Central memory CD8-positive, alpha-beta T cell (primary cell): ENCODE data around the gene NRP2.

Experiments
- ATAC-seq: fragments of 150-1000 bp; cut with Tn5 transposase; replicated peaks from 2 replicates; pipeline ENCODE4 v1.10.0; 2022; ENCODE audit warnings: mild to moderate bottlenecking, moderate FRiP score, moderate number of reproducible peaks; ENCODE audit not compliant: poor library complexity, severe bottlenecking; ENCODE audit errors: extremely low read depth
- DNase-seq, 2 donors: peaks; one replicate each; pipeline ENCODE4 v3.0.0; 2021; ENCODE audit warnings: low spot score in 2 of 2
- H3K27ac Mint-ChIP-seq: one replicate; pipeline ENCODE4 v1.8.0; 2022; ENCODE audit warnings: low read depth, mild to moderate bottlenecking, moderate library complexity, mixed read lengths
- H3K27me3 Mint-ChIP-seq: one replicate; pipeline ENCODE4 v1.8.0; 2022; ENCODE audit warnings: mixed read lengths
- H3K36me3 Mint-ChIP-seq: one replicate; pipeline ENCODE4 v1.8.0; 2022; ENCODE audit warnings: mild to moderate bottlenecking, moderate library complexity, mixed read lengths; ENCODE audit not compliant: insufficient read depth
- H3K4me1 Mint-ChIP-seq: one replicate; pipeline ENCODE4 v1.8.0; 2022; ENCODE audit warnings: mixed read lengths
- H3K4me3 Mint-ChIP-seq: one replicate; pipeline ENCODE4 v1.8.0; 2022; ENCODE audit warnings: mild to moderate bottlenecking, moderate library complexity, mixed read lengths
- H3K9me3 Mint-ChIP-seq: one replicate; pipeline ENCODE4 v1.8.0; 2022; ENCODE audit warnings: mixed read lengths

NRP2 gene

GRCh38 chr2:205750797-205751196, 68.5 kb downstream of the NRP2 start:
- no peaks in the 10 kb centered on the region for H3K4me1 Mint-ChIP-seq
- no peak overlapping the region for H3K4me3 Mint-ChIP-seq
- H3K27me3 Mint-ChIP-seq, result peaks cover 66% of the 10 kb centered on the region
- no peak for DNase-seq
- no peaks in the 10 kb centered on the region for H3K36me3 Mint-ChIP-seq
- ATAC-seq, result no peak
- H3K27ac Mint-ChIP-seq, result no peak overlapping the region
- H3K9me3 Mint-ChIP-seq, result no peaks in the 10 kb centered on the region

- peaks cover 70% of the 10 kb centered on the region for H3K27me3 Mint-ChIP-seq
- H3K4me1 Mint-ChIP-seq, result no peaks in the 10 kb centered on the region
- no peaks in the 10 kb centered on the region for H3K9me3 Mint-ChIP-seq
- ATAC-seq, result no peak
- no peaks in the 10 kb centered on the region for H3K36me3 Mint-ChIP-seq
- no peak overlapping the region for H3K4me3 Mint-ChIP-seq
- no peak overlapping the region for H3K27ac Mint-ChIP-seq
- DNase-seq, result no peak
These were observed 69.3 kb downstream of the NRP2 start for GRCh38 chr2:205751569-205752031.

- Mint-ChIP-seq H3K4me3 (no peak overlapping the region), H3K27me3 (peaks cover 68% of the 10 kb centered on the region), H3K36me3 (no peaks in the 10 kb centered on the region), H3K27ac (no peak overlapping the region), H3K9me3 (no peaks in the 10 kb centered on the region), H3K4me1 (no peaks in the 10 kb centered on the region)
- ATAC-seq, result no peak
- no peak for DNase-seq
These were observed 70.1 kb downstream of the NRP2 start for GRCh38 chr2:205752296-205752820.

GRCh38 chr2:205752924-205753323, 70.6 kb downstream of the NRP2 start:
- H3K4me3 Mint-ChIP-seq, result no peak overlapping the region
- H3K27me3 Mint-ChIP-seq, result peaks cover 62% of the 10 kb centered on the region
- no peaks in the 10 kb centered on the region for H3K4me1 Mint-ChIP-seq
- ATAC-seq (no peak), DNase-seq (no peak)
- H3K36me3 Mint-ChIP-seq, result no peaks in the 10 kb centered on the region
- H3K27ac Mint-ChIP-seq, result no peak overlapping the region
- H3K9me3 Mint-ChIP-seq, result no peaks in the 10 kb centered on the region

GRCh38 chr2:205754285-205754923, 72.1 kb downstream of the NRP2 start:
- Mint-ChIP-seq H3K27ac (no peak overlapping the region), H3K36me3 (no peaks in the 10 kb centered on the region), H3K9me3 (no peaks in the 10 kb centered on the region), H3K4me3 (no peak overlapping the region), H3K4me1 (no peaks in the 10 kb centered on the region), H3K27me3 (peaks cover 54% of the 10 kb centered on the region)
- ATAC-seq, result no peak
- no peak for DNase-seq

- no peak for DNase-seq
- H3K27me3 Mint-ChIP-seq, result peaks cover 50% of the 10 kb centered on the region
- H3K27ac Mint-ChIP-seq, result no peak overlapping the region
- H3K4me3 Mint-ChIP-seq, result no peak overlapping the region
- no peak for ATAC-seq
- H3K9me3 Mint-ChIP-seq, result no peaks in the 10 kb centered on the region
- H3K36me3 Mint-ChIP-seq, result no peaks in the 10 kb centered on the region
- H3K4me1 Mint-ChIP-seq, result no peaks in the 10 kb centered on the region
These were observed 72.6 kb downstream of the NRP2 start for GRCh38 chr2:205754924-205755321.

- Mint-ChIP-seq H3K36me3 (no peaks in the 10 kb centered on the region), H3K9me3 (no peaks in the 10 kb centered on the region)
These were observed 73.6 kb downstream of the NRP2 start for GRCh38 chr2:205755923-205756322.

GRCh38 chr2:205757271-205757670, 75.0 kb downstream of the NRP2 start:
- H3K4me3 Mint-ChIP-seq, result no peak overlapping the region
- ATAC-seq (no peak), DNase-seq (no peak)
- H3K9me3 Mint-ChIP-seq, result no peaks in the 10 kb centered on the region
- no peaks in the 10 kb centered on the region for H3K36me3 Mint-ChIP-seq
- peaks cover 50% of the 10 kb centered on the region for H3K27me3 Mint-ChIP-seq
- no peak overlapping the region for H3K27ac Mint-ChIP-seq
- H3K4me1 Mint-ChIP-seq, result no peaks in the 10 kb centered on the region

More at GRCh38 chr2:205755923-205756322, 73.6 kb downstream of the NRP2 start:
- no peaks in the 10 kb centered on the region for H3K4me1 Mint-ChIP-seq
- H3K27ac Mint-ChIP-seq, result no peak overlapping the region
- peaks cover 50% of the 10 kb centered on the region for H3K27me3 Mint-ChIP-seq
- ATAC-seq, result no peak
- H3K4me3 Mint-ChIP-seq, result no peak overlapping the region
- no peak for DNase-seq

- H3K9me3 Mint-ChIP-seq, result no peaks in the 10 kb centered on the region
- ATAC-seq, result no peak
- no peak overlapping the region for H3K4me3 Mint-ChIP-seq
- no peaks in the 10 kb centered on the region for H3K36me3 Mint-ChIP-seq
- DNase-seq, result no peak
- H3K4me1 Mint-ChIP-seq, result no peaks in the 10 kb centered on the region
- H3K27ac Mint-ChIP-seq, result no peak overlapping the region
- H3K27me3 Mint-ChIP-seq, result peaks cover 48% of the 10 kb centered on the region
These were observed 75.8 kb downstream of the NRP2 start for GRCh38 chr2:205758051-205758450.

- H3K4me1 Mint-ChIP-seq, result no peaks in the 10 kb centered on the region
- no peak overlapping the region for H3K4me3 Mint-ChIP-seq
- DNase-seq (no peak), ATAC-seq (no peak)
- H3K27me3 Mint-ChIP-seq, result peaks cover 50% of the 10 kb centered on the region
- no peaks in the 10 kb centered on the region for H3K9me3 Mint-ChIP-seq
- no peaks in the 10 kb centered on the region for H3K36me3 Mint-ChIP-seq
- no peak overlapping the region for H3K27ac Mint-ChIP-seq
These were observed 76.2 kb downstream of the NRP2 start for GRCh38 chr2:205758500-205758899.

- DNase-seq, result no peak
- Mint-ChIP-seq H3K4me3 (no peak overlapping the region), H3K36me3 (no peaks in the 10 kb centered on the region), H3K4me1 (no peaks in the 10 kb centered on the region), H3K27ac (no peak overlapping the region), H3K27me3 (peaks cover 57% of the 10 kb centered on the region), H3K9me3 (no peaks in the 10 kb centered on the region)
- no peak for ATAC-seq
These were observed 77.0 kb downstream of the NRP2 start for GRCh38 chr2:205759257-205759656.

- H3K4me3 Mint-ChIP-seq, result no peak overlapping the region
- no peak overlapping the region for H3K27ac Mint-ChIP-seq
- peaks cover 62% of the 10 kb centered on the region for H3K27me3 Mint-ChIP-seq
- H3K4me1 Mint-ChIP-seq, result no peaks in the 10 kb centered on the region
- DNase-seq (no peak), ATAC-seq (no peak)
- no peaks in the 10 kb centered on the region for H3K9me3 Mint-ChIP-seq
- no peaks in the 10 kb centered on the region for H3K36me3 Mint-ChIP-seq
These were observed 77.4 kb downstream of the NRP2 start for GRCh38 chr2:205759732-205760131.

GRCh38 chr2:205760157-205760556, 77.9 kb downstream of the NRP2 start:
- H3K4me3 Mint-ChIP-seq, result no peak overlapping the region
- H3K36me3 Mint-ChIP-seq, result no peaks in the 10 kb centered on the region
- peaks cover 63% of the 10 kb centered on the region for H3K27me3 Mint-ChIP-seq
- ATAC-seq (no peak), DNase-seq (no peak)
- H3K4me1 Mint-ChIP-seq, result no peaks in the 10 kb centered on the region
- no peaks in the 10 kb centered on the region for H3K9me3 Mint-ChIP-seq
- no peak overlapping the region for H3K27ac Mint-ChIP-seq
